Lower lobe of right lung (tissue), 2 donors: ENCODE results near the gene FAM131B. TPM values are rescaled to one million over a fixed set of nuclear protein-coding genes. Genes with fewer than 3 reads are reported as not detected.
"Not testable (repeated sequence)": the region's sequence is repeated elsewhere in the genome, so short reads cannot be mapped to it uniquely, and the experiment has no call there.

Experiments
- ATAC-seq, 2 donors: fragments of 200-7000 bp; cut with Tn5 transposase; one replicate each; pipeline ENCODE4 v1.9.1; 2020 to 2022; ENCODE audit warnings: mild to moderate bottlenecking in 2 of 2, moderate library complexity in 2 of 2
- DNase-seq: peaks from one replicate; pipeline ENCODE4 v3.0.0-alpha.2; 2020
- H3K27ac ChIP-seq: fragments of 200-600 bp; one replicate; pipeline ENCODE4 v1.8.0; 2022
- H3K27me3 ChIP-seq: fragments of 200-600 bp; one replicate; pipeline ENCODE4 v1.8.0; 2022; ENCODE audit warnings: low read depth
- H3K36me3 ChIP-seq: fragments of 200-600 bp; one replicate; pipeline ENCODE4 v1.8.0; 2022; ENCODE audit warnings: mild to moderate bottlenecking
- H3K4me1 ChIP-seq: fragments of 200-600 bp; one replicate; pipeline ENCODE4 v1.8.0; 2022
- H3K4me3 ChIP-seq: fragments of 200-600 bp; one replicate; pipeline ENCODE4 v1.8.0; 2022; ENCODE audit warnings: mild to moderate bottlenecking
- H3K9me3 ChIP-seq: fragments of 200-600 bp; one replicate; pipeline ENCODE4 v1.8.0; 2022
- CTCF ChIP-seq: fragments of 200-600 bp; IDR thresholded peaks from one replicate; pipeline ENCODE4 v1.8.0; 2022; ENCODE audit warnings: antibody characterized with exemption, mild to moderate bottlenecking
- intact Hi-C: fragments of 100-400 bp; cut with DNase I; formaldehyde crosslinking; loops from one replicate; pipeline ENCODE4 v1.11.0; 2022
- total RNA-seq: library from RNA; stranded (reverse); fragmentation: NEBNext Ultra II Directional; extraction: Animal tissue kit (Norgen Biotek cat#: 25700); gene quantifications from one replicate; pipeline ENCODE4 v1.2.1, GENCODE V29; 2021
- donor health status: DM: no; HTN: yes; CAD: no; lungs with severe emphysema.

The FAM131B gene
- total RNA-seq, 1 donor from 2014 or later = 0.53 TPM

GRCh38 chr7:143408252-143408685 is 45.8 kb upstream of the FAM131B start:
- Histone ChIP-seq H3K4me1 (peaks cover 39% of the 10 kb centered on the region), H3K27me3 (no peaks in the 10 kb centered on the region), H3K36me3 (no peaks in the 10 kb centered on the region), H3K9me3 (no peaks in the 10 kb centered on the region), H3K27ac (peak overlapping the region; percentile 39), H3K4me3 (peak overlapping the region; percentile 54)
- intact Hi-C loops = no loop called here
- no peak for TF ChIP-seq CTCF
- peak; percentile 29 to 53 for ATAC-seq
- no peak for DNase-seq

GRCh38 chr7:143407287-143408251 is 45.1 kb upstream of the FAM131B start:
- Histone ChIP-seq H3K27me3 (no peaks in the 10 kb centered on the region), H3K4me1 (peaks cover 39% of the 10 kb centered on the region), H3K27ac (peak overlapping the region; percentile 39), H3K4me3 (peak overlapping the region; percentile 54), H3K36me3 (no peaks in the 10 kb centered on the region), H3K9me3 (no peaks in the 10 kb centered on the region)
- peak; percentile 31 to 32 for ATAC-seq
- no peak for DNase-seq
- no peak for TF ChIP-seq CTCF
- intact Hi-C loops = no loop called here

GRCh38 chr7:143406002-143406357 is 43.5 kb upstream of the FAM131B start:
- intact Hi-C loops = no loop called here
- Histone ChIP-seq H3K4me1 (peaks cover 33% of the 10 kb centered on the region), H3K9me3 (no peaks in the 10 kb centered on the region), H3K4me3 (no peak overlapping the region), H3K27ac (no peak overlapping the region), H3K36me3 (no peaks in the 10 kb centered on the region), H3K27me3 (no peaks in the 10 kb centered on the region)
- ATAC-seq = no peak
- no peak for DNase-seq
- no peak for TF ChIP-seq CTCF

- intact Hi-C loops = no loop called here
- H3K27me3 ChIP-seq = no peaks in the 10 kb centered on the region
- ATAC-seq (peak in 1 of 2 donors; percentile 31), DNase-seq (no peak)
- H3K4me1 ChIP-seq = peaks cover 30% of the 10 kb centered on the region
- no peaks in the 10 kb centered on the region for H3K36me3 ChIP-seq
- H3K27ac ChIP-seq = no peak overlapping the region
- no peak overlapping the region for H3K4me3 ChIP-seq
- H3K9me3 ChIP-seq = no peaks in the 10 kb centered on the region
- TF ChIP-seq CTCF = no peak
These were observed 42.9 kb upstream of the FAM131B start for GRCh38 chr7:143405173-143406001.

GRCh38 chr7:143402233-143402632 is 39.7 kb upstream of the FAM131B start:
- DNase-seq, H3K9me3 ChIP-seq, H3K4me3 ChIP-seq, H3K27ac ChIP-seq, H3K4me1 ChIP-seq, H3K36me3 ChIP-seq, intact Hi-C loops, H3K27me3 ChIP-seq, ATAC-seq: not testable (repeated sequence)
